HCT116 (cell line): ENCODE results near the gene FBXL7. TPM values are rescaled to one million over a fixed set of nuclear protein-coding genes. Genes with fewer than 3 reads are reported as not detected.

ENCODE experiments used
- ATAC-seq: fragments of 200-7000 bp; cut with Tn5 transposase; 2 replicates; pipeline ENCODE4 v1.9.1; 2020; ENCODE audit warnings: mild to moderate bottlenecking, moderate library complexity
- BruUV-seq: library from RNA; stranded (reverse); fragments of 400-500 nt; replicated peaks from 2 replicates; lab custom pipeline; 2021; lab: Mats Ljungman, UMichigan
- CTCF ChIA-PET: fragments of 300-600 bp; sonication (Branson Sonifier 250); formaldehyde crosslinking; loops from one replicate; lab custom pipeline; 2021; ENCODE audit warnings: antibody characterized with exemption; lab: Charles Lee
- POLR2A ChIA-PET: fragments of 300-600, 350-600 bp; sonication (Branson Sonifier 250); formaldehyde crosslinking; loops from one replicate; lab custom pipeline; 2021; ENCODE audit warnings: antibody characterized with exemption; lab: Charles Lee
- RAD21 ChIA-PET, 2 experiments: fragments of 300-600 bp; sonication (Branson Sonifier 250); formaldehyde crosslinking; loops; one replicate each; lab custom pipeline; 2023; ENCODE audit warnings: low total read pairs in 2 of 2; ENCODE audit not compliant: uncharacterized antibody in 2 of 2, unreplicated experiment in 2 of 2, low non-redundant PET in 1 of 2; lab: Charles Lee
- DNase-seq: peaks from one replicate; pipeline ENCODE4 v3.0.0-alpha.2; 2010; ENCODE audit warnings: low read depth, low spot score
- H2AFZ ChIP-seq: fragments of 200-600 bp; shearing (Covaris generic), sonication (generic); 2 replicates; pipeline ENCODE4 v1.6.1; 2017; ENCODE audit warnings: low read depth, mixed run types, mixed read lengths, antibody characterized with exemption, low read length; ENCODE audit not compliant: poor library complexity, severe bottlenecking
- H3K27ac ChIP-seq: 2 replicates; pipeline ENCODE4 v1.5.1; 2012; ENCODE audit warnings: low read depth, low read length
- H3K27me3 ChIP-seq: fragments of 200-600 bp; sonication (generic); 2 replicates; pipeline ENCODE4 v1.6.1; 2016; ENCODE audit warnings: mixed run types, low read length, mixed read lengths; ENCODE audit not compliant: insufficient read depth
- H3K36me3 ChIP-seq, 2 experiments: fragments of 200-500 bp in 1 of 2; fragments of 200-600 bp in 1 of 2; sonication (Bioruptor generic) in 1 of 2; sonication (generic) in 1 of 2; 2 replicates each; pipeline versions ENCODE4 v1.5.1 to v1.6.1; 2014 to 2016; ENCODE audit warnings: low read length in 2 of 2, inconsistent platforms in 1 of 2, mixed read lengths in 1 of 2, mixed run types in 1 of 2; ENCODE audit not compliant: insufficient read depth in 2 of 2, control insufficient read depth in 1 of 2
- H3K4me1 ChIP-seq, 2 experiments: fragments of 200-600 bp in 1 of 2; sonication (generic) in 1 of 2; 2 replicates each; pipeline versions ENCODE4 v1.5.1 to v1.6.1; 2012 to 2017; ENCODE audit warnings: low read length in 2 of 2, inconsistent platforms in 1 of 2, mild to moderate bottlenecking in 1 of 2, mixed read lengths in 1 of 2, mixed run types in 1 of 2, moderate library complexity in 1 of 2; ENCODE audit not compliant: insufficient read depth in 2 of 2, control insufficient read depth in 1 of 2
- H3K4me2 ChIP-seq: fragments of 200-600 bp; sonication (generic); 2 replicates; pipeline ENCODE4 v1.6.1; 2017; ENCODE audit warnings: mixed run types, low read length, mixed read lengths
- H3K4me3 ChIP-seq, 2 experiments: fragments of 200-600 bp in 1 of 2; sonication (generic) in 1 of 2; replicated peaks in 1 of 2; 2 replicates each; pipeline ENCODE4 v1.5.1; 2011 to 2016; ENCODE audit warnings: low read length in 2 of 2, control low read depth in 1 of 2, low read depth in 1 of 2, mild to moderate bottlenecking in 1 of 2, mixed read lengths in 1 of 2, mixed run types in 1 of 2
- H3K79me2 ChIP-seq: fragments of 200-600 bp; sonication (generic); 2 replicates; pipeline ENCODE4 v1.6.1; 2017; ENCODE audit warnings: mild to moderate bottlenecking, mixed run types, low read length, moderate library complexity, mixed read lengths; ENCODE audit not compliant: insufficient read depth
- H3K9ac ChIP-seq: fragments of 200-600 bp; sonication (generic); 2 replicates; pipeline ENCODE4 v1.6.1; 2016; ENCODE audit warnings: low read length, mixed read lengths
- H3K9me2 ChIP-seq: fragments of 200-600 bp; sonication (generic), shearing (Covaris generic); 2 replicates; pipeline ENCODE4 v1.6.1; 2017; ENCODE audit warnings: mixed run types, mild to moderate bottlenecking, moderate library complexity; ENCODE audit not compliant: insufficient read depth
- H3K9me3 ChIP-seq, 2 experiments: fragments of 200-500 bp in 1 of 2; fragments of 200-600 bp in 1 of 2; sonication (Bioruptor generic) in 1 of 2; sonication (generic) in 1 of 2; 2 replicates each; pipeline ENCODE4 v1.6.1; 2014 to 2017; ENCODE audit warnings: low read length in 2 of 2, mixed read lengths in 2 of 2, inconsistent platforms in 1 of 2, low read depth in 1 of 2, mild to moderate bottlenecking in 1 of 2, mixed run types in 1 of 2, moderate library complexity in 1 of 2; ENCODE audit not compliant: control insufficient read depth in 1 of 2, insufficient read depth in 1 of 2
- H4K20me1 ChIP-seq: fragments of 200-600 bp; sonication (generic), shearing (Covaris generic); 2 replicates; pipeline ENCODE4 v1.6.1; 2017; ENCODE audit warnings: mixed run types, mild to moderate bottlenecking, moderate library complexity; ENCODE audit not compliant: insufficient read depth
- CBX3 ChIP-seq: IDR thresholded peaks from 2 replicates; pipeline ENCODE4 v1.6.1; 2012; ENCODE audit warnings: low read depth
- CEBPB ChIP-seq: IDR thresholded peaks from 2 replicates; pipeline ENCODE4 v1.6.1; 2012; ENCODE audit warnings: low read depth
- CTCF ChIP-seq, 3 experiments: fragments of 200-600 bp in 1 of 3; sonication (generic) in 1 of 3; IDR thresholded peaks in 2 of 3; conservative IDR thresholded peaks in 1 of 3; 2 replicates each; pipeline ENCODE4 v1.5.1; 2012 to 2017; ENCODE audit warnings: low read depth in 2 of 3, low read length in 2 of 3, antibody characterized with exemption in 1 of 3, borderline replicate concordance in 1 of 3, control low read depth in 1 of 3, mild to moderate bottlenecking in 1 of 3, mixed read lengths in 1 of 3, mixed run types in 1 of 3, moderate library complexity in 1 of 3; ENCODE audit not compliant: insufficient read depth in 1 of 3
- EGR1 ChIP-seq: IDR thresholded peaks from 2 replicates; pipeline ENCODE4 v1.6.1; 2012; ENCODE audit warnings: low read depth
- ELF1 ChIP-seq: IDR thresholded peaks from 2 replicates; pipeline ENCODE4 v1.6.1; 2012; ENCODE audit warnings: low read depth, borderline replicate concordance
- EZH2phosphoT487 ChIP-seq: fragments of 200-600 bp; IDR thresholded peaks from 2 replicates; pipeline ENCODE4 v1.6.1; 2018; ENCODE audit warnings: antibody characterized with exemption, borderline replicate concordance
- FOSL1 ChIP-seq: IDR thresholded peaks from 2 replicates; pipeline ENCODE4 v1.6.1; 2012; ENCODE audit warnings: low read depth
- JUND ChIP-seq: IDR thresholded peaks from 2 replicates; pipeline ENCODE4 v1.6.1; 2012
- MAX ChIP-seq: IDR thresholded peaks from 2 replicates; pipeline ENCODE4 v1.6.1; 2012
- POLR2A ChIP-seq: IDR thresholded peaks from 2 replicates; pipeline ENCODE4 v1.7.0; 2011; ENCODE audit warnings: borderline replicate concordance; ENCODE audit not compliant: insufficient read depth, insufficient read length; ENCODE audit errors: extremely low read depth
- REST ChIP-seq: IDR thresholded peaks from 2 replicates; pipeline ENCODE4 v1.6.1; 2012; ENCODE audit warnings: low read depth
- SIN3A ChIP-seq: IDR thresholded peaks from 2 replicates; pipeline ENCODE4 v1.6.1; 2012; ENCODE audit warnings: low read depth
- SP1 ChIP-seq: IDR thresholded peaks from 2 replicates; pipeline ENCODE4 v1.6.1; 2012; ENCODE audit warnings: low read depth
- SRF ChIP-seq: IDR thresholded peaks from 2 replicates; pipeline ENCODE4 v1.6.1; 2012; ENCODE audit warnings: low read depth
- TCF7L2 ChIP-seq: IDR thresholded peaks from 2 replicates; pipeline ENCODE4 v1.7.0; 2011; ENCODE audit warnings: borderline replicate concordance, inconsistent platforms; ENCODE audit not compliant: insufficient read depth, insufficient read length; ENCODE audit errors: extremely low read depth
- YY1 ChIP-seq: IDR thresholded peaks from 2 replicates; pipeline ENCODE4 v1.6.1; 2011; ENCODE audit warnings: low read length, low read depth, moderate library complexity, mild to moderate bottlenecking; ENCODE audit not compliant: insufficient replicate concordance; ENCODE audit errors: extremely low read depth
- ZFX ChIP-seq: fragments of 450-650 bp; IDR thresholded peaks from 2 replicates; pipeline ENCODE4 v1.6.1; 2017
- intact Hi-C: fragments of 100-400 bp; cut with micrococcal nuclease; formaldehyde crosslinking; loops from 2 replicates; pipeline ENCODE4 v1.10.0; 2022
- total RNA-seq: library from RNA; stranded (reverse); gene quantifications from one replicate; pipeline ENCODE4 v1.2.1, GENCODE V29; 2021; ENCODE audit not compliant: unreplicated experiment

FBXL7 gene
- total RNA-seq, 1 experiment from 2014 or later: 0.05 TPM

- ATAC-seq: no peak
- intact Hi-C loops: no loop called here
- RAD21 ChIA-PET: no interaction called here
Observed at GRCh38 chr5:15690611-15691010, 190.6 kb downstream of the FBXL7 start.

More at GRCh38 chr5:15690611-15691010, 190.6 kb downstream of the FBXL7 start:
- no peak overlapping the region for H3K27ac ChIP-seq
- H2AFZ ChIP-seq: no peak overlapping the region
- no peaks in the 10 kb centered on the region for H3K36me3 ChIP-seq
- H3K27me3 ChIP-seq: no peaks in the 10 kb centered on the region
- H3K79me2 ChIP-seq: no peaks in the 10 kb centered on the region
- DNase-seq: no peak
- no peaks in the 10 kb centered on the region for H4K20me1 ChIP-seq
- H3K4me2 ChIP-seq: no peak overlapping the region
- ChIA-PET POLR2A (no interaction called here), CTCF (no interaction called here)
- no peaks in the 10 kb centered on the region for H3K4me1 ChIP-seq
- H3K4me3 ChIP-seq: no peak overlapping the region
- peaks cover 13 to 14% of the 10 kb centered on the region in 2 experiments; a peak in 2 of 4 replicates for H3K9me3 ChIP-seq
- BruUV-seq: no TSS peak
- H3K9ac ChIP-seq: no peak overlapping the region
- H3K9me2 ChIP-seq: no peaks in the 10 kb centered on the region
- TF ChIP-seq ELF1: no peak
- TF ChIP-seq FOSL1: no peak
- TF ChIP-seq SIN3A: no peak
- TF ChIP-seq TCF7L2: no peak
- TF ChIP-seq JUND: no peak
- TF ChIP-seq SRF: no peak
- TF ChIP-seq ZFX: no peak
- no peak for TF ChIP-seq EGR1
- no peak for TF ChIP-seq MAX
- TF ChIP-seq CEBPB: no peak
- TF ChIP-seq EZH2phosphoT487: no peak
- no peak for TF ChIP-seq SP1
- no peak for TF ChIP-seq YY1
- TF ChIP-seq CBX3: no peak
- no peak for TF ChIP-seq REST
- no peak for TF ChIP-seq POLR2A
- TF ChIP-seq CTCF (IDR thresholded peaks at IDR 0.05 in 2 of 3, conservative IDR thresholded peaks at IDR 0.05 in 1 of 3; ENCODE audit: borderline replicate concordance in 1 of 3, insufficient read depth in 1 of 3, low read depth in 2 of 3, low read length in 2 of 3): no peak
